Transverse colon (tissue), 4 donors: Measurements from ENCODE around the gene CDH13. TPM values are rescaled to one million over a fixed set of nuclear protein-coding genes. Genes with fewer than 3 reads are reported as not detected.
A peak's percentile ranks its signal among the peaks of the same experiment; 100 is the strongest.

Experiments used
- DNase-seq: peaks from one replicate; pipeline ENCODE4 v3.0.0-alpha.2; 2019
- H3K27ac ChIP-seq, 4 donors: fragments of 200-600 bp; sonication (generic); 2 replicates each; pipeline ENCODE4 v1.5.1; 2016 to 2018; ENCODE audit warnings: inconsistent platforms in 4 of 4
- H3K27me3 ChIP-seq: fragments of 200-600 bp; sonication (generic); 2 replicates; pipeline ENCODE4 v1.5.1; 2017; ENCODE audit warnings: inconsistent platforms
- H3K36me3 ChIP-seq, 4 donors: fragments of 200-600 bp; sonication (generic); 2 replicates each; pipeline ENCODE4 v1.5.1; 2017 to 2019; ENCODE audit warnings: inconsistent platforms in 4 of 4
- H3K4me1 ChIP-seq, 4 donors: fragments of 200-600 bp; sonication (generic); 2 replicates each; pipeline ENCODE4 v1.5.1; 2017 to 2020; ENCODE audit warnings: inconsistent platforms in 4 of 4
- H3K4me3 ChIP-seq, 4 donors: fragments of 200-600 bp; sonication (generic); 1 replicate in 1 of 4; 2 replicates in 3 of 4; pipeline versions ENCODE4 v1.5.1 to v1.6.1; 2017 to 2019; ENCODE audit warnings: inconsistent platforms in 4 of 4
- H3K9me3 ChIP-seq, 2 donors: fragments of 200-600 bp; sonication (generic); 2 replicates each; pipeline ENCODE4 v1.5.1; 2017 to 2019; ENCODE audit warnings: inconsistent platforms in 2 of 2
- EP300 ChIP-seq: sonication (generic); formaldehyde crosslinking; IDR thresholded peaks from one replicate; pipeline ENCODE4 v1.6.1; 2017; ENCODE audit warnings: antibody characterized with exemption, low read depth
- POLR2A ChIP-seq: fragments of 450-650 bp; IDR thresholded peaks from one replicate; pipeline ENCODE4 v1.6.1; 2016; ENCODE audit warnings: antibody characterized with exemption, mild to moderate bottlenecking, moderate library complexity
- POLR2AphosphoS5 ChIP-seq, 3 donors: sonication (generic); formaldehyde crosslinking; IDR thresholded peaks; one replicate each; pipeline ENCODE4 v1.6.1; 2016; ENCODE audit warnings: antibody characterized with exemption in 3 of 3
- WGBS, 2 donors: methylation state at CpG; one replicate each; pipeline ENCODE4 v1.1.5; 2018; ENCODE audit warnings: low coverage in 1 of 2; 5-methylcytosine and 5-hydroxymethylcytosine counted together
- in situ Hi-C, 4 donors: fragments of 200-750 bp; cut with MboI; loops; one replicate each; pipeline versions ENCODE4 v1.15.0 to v1.15.1; 2017; ENCODE audit warnings: low sequenced_read_pairs in 3 of 4, low pct_ligation_motif_present in 1 of 4, low pct_unique_long_range_greater_than_20kb in 1 of 4
- intact Hi-C: fragments of 100-400 bp; cut with DNase I; formaldehyde crosslinking; loops from one replicate; pipeline ENCODE4 v1.15.1; 2023; ENCODE audit warnings: low total_unique reads
- total RNA-seq, 4 donors: library from RNA; depleted of rRNA; stranded (reverse); fragments of >200 nt; gene quantifications; one replicate each; pipeline ENCODE4 v1.1.0, GENCODE V29; 2016
- TF ChIP-seq, protein P1 (sequence below), 5 experiments: fragments of 200-600 bp in 3 of 5; fragments of 450-650 bp in 2 of 5; sonication (generic) in 3 of 5; IDR thresholded peaks; 1 replicate in 2 of 5; 2 replicates in 3 of 5; pipeline ENCODE4 v1.5.1; 2016 to 2017; ENCODE audit warnings: antibody characterized with exemption in 5 of 5, inconsistent platforms in 3 of 5, mild to moderate bottlenecking in 2 of 5, moderate library complexity in 1 of 5

The CDH13 gene
- total RNA-seq, 4 donors from 2014 or later = 3.8 to 28.1 (median 5.8) TPM

DNA sequence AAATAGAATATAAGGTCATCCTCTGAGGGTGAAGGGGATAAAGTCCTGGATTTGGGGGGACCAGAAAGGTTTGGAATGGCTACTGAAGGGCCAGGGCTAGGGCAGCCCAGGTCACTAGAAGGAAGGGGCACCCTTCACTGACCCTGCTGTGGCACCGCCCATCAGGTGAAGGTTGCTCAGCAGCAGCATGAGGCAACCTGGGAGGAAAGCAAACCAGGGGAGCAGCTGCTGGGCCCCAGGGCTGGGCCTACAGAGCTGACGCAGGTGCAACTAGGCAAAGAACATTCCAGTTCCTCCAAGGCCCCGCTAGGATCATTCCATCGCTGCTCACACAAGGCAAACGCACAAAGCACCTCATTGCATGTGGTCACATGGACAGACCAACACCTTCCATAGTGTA, 1177.6 kb downstream of the CDH13 start:
- no peak for DNase-seq
- WGBS, 2 donors = 98% methylated on average over 5 of the region's 5 CpGs; no CpG with 5 or more reads in 1 of the 2 donors
- Histone ChIP-seq H3K9me3 (no peaks in the 10 kb centered on the region), H3K4me3 (no peak overlapping the region), H3K27me3 (peaks cover 3% of the 10 kb centered on the region), H3K4me1 (peaks cover 3 to 21% (median 12%) of the 10 kb centered on the region in 4 donors), H3K36me3 (no peaks in the 10 kb centered on the region), H3K27ac (no peak overlapping the region)
- intact Hi-C loops = no loop called here
- no peak for TF ChIP-seq EP300
- TF ChIP-seq POLR2AphosphoS5 (IDR thresholded peaks at IDR 0.05) = no peak
- TF ChIP-seq POLR2A = no peak
- TF ChIP-seq, protein P1, sequence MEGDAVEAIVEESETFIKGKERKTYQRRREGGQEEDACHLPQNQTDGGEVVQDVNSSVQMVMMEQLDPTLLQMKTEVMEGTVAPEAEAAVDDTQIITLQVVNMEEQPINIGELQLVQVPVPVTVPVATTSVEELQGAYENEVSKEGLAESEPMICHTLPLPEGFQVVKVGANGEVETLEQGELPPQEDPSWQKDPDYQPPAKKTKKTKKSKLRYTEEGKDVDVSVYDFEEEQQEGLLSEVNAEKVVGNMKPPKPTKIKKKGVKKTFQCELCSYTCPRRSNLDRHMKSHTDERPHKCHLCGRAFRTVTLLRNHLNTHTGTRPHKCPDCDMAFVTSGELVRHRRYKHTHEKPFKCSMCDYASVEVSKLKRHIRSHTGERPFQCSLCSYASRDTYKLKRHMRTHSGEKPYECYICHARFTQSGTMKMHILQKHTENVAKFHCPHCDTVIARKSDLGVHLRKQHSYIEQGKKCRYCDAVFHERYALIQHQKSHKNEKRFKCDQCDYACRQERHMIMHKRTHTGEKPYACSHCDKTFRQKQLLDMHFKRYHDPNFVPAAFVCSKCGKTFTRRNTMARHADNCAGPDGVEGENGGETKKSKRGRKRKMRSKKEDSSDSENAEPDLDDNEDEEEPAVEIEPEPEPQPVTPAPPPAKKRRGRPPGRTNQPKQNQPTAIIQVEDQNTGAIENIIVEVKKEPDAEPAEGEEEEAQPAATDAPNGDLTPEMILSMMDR (IDR thresholded peaks at IDR 0.05) = no peak
- in situ Hi-C loops = loop anchor here in 3 of 4 donors (25.0 kb wide), 2 partner anchors 258 to 383 kb away; partner anchors contain the start of genes ADAD2 (in 1 of the 3) and TAF1C (in 1 of the 3)

DNA sequence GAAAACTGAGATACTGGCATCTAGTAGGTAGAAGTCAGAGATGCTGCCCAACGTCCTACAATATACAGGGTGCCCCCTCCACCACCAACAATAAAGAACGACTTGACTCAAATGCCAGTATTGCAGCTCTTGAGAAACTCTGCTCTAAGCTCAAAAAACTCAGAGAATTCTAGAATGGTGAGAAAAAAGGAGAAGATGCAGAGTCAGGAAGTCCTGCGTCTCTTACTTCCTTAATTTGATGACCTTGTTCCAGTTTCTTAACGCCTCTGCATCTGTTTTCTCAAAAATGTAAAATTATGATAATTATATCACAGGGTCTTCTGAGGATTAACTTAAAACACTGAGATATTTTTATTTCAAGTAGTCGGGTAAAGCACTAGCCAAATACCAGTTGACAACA, 1179.3 kb downstream of the CDH13 start:
- intact Hi-C loops = no loop called here
- no peaks in the 10 kb centered on the region for H3K36me3 ChIP-seq
- peak overlapping the region in 2 of 4 donors; percentile 16 to 52 for H3K27ac ChIP-seq
- WGBS, 2 donors = 43 to 56% methylated on average over 5 of the region's 5 CpGs
- in situ Hi-C loops = loop anchor here in 3 of 4 donors (25.0 kb wide), 2 partner anchors 256 to 381 kb away; partner anchors contain the start of genes ADAD2 (in 1 of the 3) and TAF1C (in 1 of the 3)
- H3K27me3 ChIP-seq = no peaks in the 10 kb centered on the region
- no peak for DNase-seq
- H3K4me1 ChIP-seq = peaks cover 9 to 38% (median 12%) of the 10 kb centered on the region in 4 donors
- no peak overlapping the region for H3K4me3 ChIP-seq
- TF ChIP-seq POLR2A (no peak), POLR2AphosphoS5 (IDR thresholded peaks at IDR 0.05) (no peak), EP300 (no peak)
- TF ChIP-seq, protein P1 (IDR thresholded peaks at IDR 0.05) = no peak
- no peaks in the 10 kb centered on the region for H3K9me3 ChIP-seq

DNA sequence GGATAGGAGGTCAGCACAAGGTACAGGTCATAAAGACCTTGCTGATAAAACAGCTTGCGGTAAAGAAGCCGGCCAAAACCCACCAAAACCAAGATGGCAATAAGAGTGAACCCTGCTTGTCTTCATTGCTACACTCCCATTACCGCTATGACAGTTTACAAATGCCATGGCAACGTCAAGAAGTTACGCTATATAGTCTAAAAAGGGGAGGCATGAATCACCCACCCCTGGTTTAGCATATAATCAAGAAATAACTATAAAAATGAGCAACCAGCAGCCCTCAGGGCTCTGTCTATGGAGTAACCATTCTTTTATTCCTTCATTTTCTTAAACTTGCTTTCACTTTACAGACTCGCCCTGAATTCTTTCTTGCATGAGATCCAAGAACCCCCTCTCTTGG, 1180.0 kb downstream of the CDH13 start:
- H3K36me3 ChIP-seq = no peaks in the 10 kb centered on the region
- intact Hi-C loops (no loop called here), in situ Hi-C loops (loop anchor here in 3 of 4 donors (25.0 kb wide), 2 partner anchors 256 to 381 kb away; partner anchors contain the start of genes ADAD2 (in 1 of the 3) and TAF1C (in 1 of the 3))
- no peak for DNase-seq
- WGBS, 2 donors = 93% methylated on average over 6 of the region's 6 CpGs
- H3K9me3 ChIP-seq = no peaks in the 10 kb centered on the region
- H3K4me3 ChIP-seq = no peak overlapping the region
- H3K27ac ChIP-seq = peak overlapping the region in 1 of 4 donors; percentile 52
- TF ChIP-seq EP300 (no peak), POLR2A (no peak)
- TF ChIP-seq, protein P1 (IDR thresholded peaks at IDR 0.05) = no peak
- H3K4me1 ChIP-seq = peaks cover 10 to 43% (median 12%) of the 10 kb centered on the region in 4 donors
- no peaks in the 10 kb centered on the region for H3K27me3 ChIP-seq

DNA sequence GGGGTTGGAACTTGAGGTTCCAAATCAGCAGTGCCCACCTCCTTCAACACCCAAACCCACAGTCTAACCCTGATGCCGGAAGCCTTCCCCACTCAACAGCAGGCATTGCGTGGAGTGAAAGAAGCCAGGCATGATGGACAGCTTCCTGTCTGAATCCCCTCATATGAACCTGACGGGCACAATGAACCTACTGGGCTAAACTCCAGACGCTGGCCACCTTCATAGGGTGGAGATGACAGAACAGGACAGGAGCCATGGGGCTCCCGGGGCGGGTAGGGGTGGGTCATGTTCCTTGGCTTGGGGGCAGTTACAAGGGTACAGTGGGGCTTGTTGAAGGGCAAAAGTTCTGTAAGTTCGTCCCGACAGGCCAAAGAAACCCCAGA, 1180.5 kb downstream of the CDH13 start:
- Histone ChIP-seq H3K9me3 (no peaks in the 10 kb centered on the region), H3K4me3 (peak overlapping the region in 3 of 4 donors; percentile 78 to 100 (median 98)), H3K27ac (peak overlapping the region; percentile 87 to 95 (median 90)), H3K36me3 (no peaks in the 10 kb centered on the region), H3K4me1 (peaks cover 7 to 38% (median 10%) of the 10 kb centered on the region in 4 donors), H3K27me3 (no peaks in the 10 kb centered on the region)
- TF ChIP-seq POLR2A (no peak), POLR2AphosphoS5 (IDR thresholded peaks at IDR 0.05) (no peak), EP300 (no peak)
- TF ChIP-seq, protein P1 (IDR thresholded peaks at IDR 0.05) = no peak
- intact Hi-C loops = no loop called here
- in situ Hi-C loops = loop anchor here in 3 of 4 donors (25.0 kb wide), 2 partner anchors 255 to 380 kb away; partner anchors contain the start of genes ADAD2 (in 1 of the 3) and TAF1C (in 1 of the 3)
- DNase-seq = no peak
- WGBS, 2 donors = 63% methylated on average over 8 of the region's 8 CpGs; no CpG with 5 or more reads in 1 of the 2 donors
